ENCODE data around the gene ZMIZ2.
"Not testable (repeated sequence)": the region's sequence is repeated elsewhere in the genome, so short reads cannot be mapped to it uniquely, and the experiment has no call there.

Gene ZMIZ2

DNA sequence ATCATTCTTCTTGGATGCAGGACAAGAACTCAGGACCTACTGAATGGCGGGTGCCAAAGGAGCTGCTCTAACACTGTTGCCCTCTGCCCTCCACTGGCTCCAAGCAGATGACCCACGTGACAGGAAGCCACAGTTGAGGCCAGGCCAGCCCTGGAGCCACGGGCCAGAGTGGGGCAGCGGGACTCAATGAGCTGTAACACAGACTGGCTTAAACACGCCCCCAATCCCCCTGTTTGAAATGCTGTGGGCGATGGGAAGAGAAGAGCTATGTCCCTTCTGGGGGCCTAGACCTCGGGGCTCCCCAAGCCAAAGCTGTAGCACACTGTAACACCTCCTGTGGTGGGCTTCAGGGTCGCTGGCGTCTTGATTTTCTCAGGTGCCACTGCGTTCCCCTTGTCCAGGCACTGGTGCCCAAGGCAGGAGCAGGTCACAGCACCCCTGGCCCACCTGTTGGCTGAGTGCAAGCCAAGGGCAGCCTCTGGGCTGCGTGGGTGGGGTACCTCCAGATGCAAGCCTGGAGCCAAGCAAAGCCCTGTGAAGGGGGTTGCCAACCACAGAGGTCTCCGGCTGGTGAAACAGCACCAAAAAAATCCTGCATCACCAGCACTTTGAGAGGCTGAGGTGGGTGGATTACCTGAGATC is 18.6 kb upstream of the ZMIZ2 start:
- no peak for DNase-seq

DNA sequence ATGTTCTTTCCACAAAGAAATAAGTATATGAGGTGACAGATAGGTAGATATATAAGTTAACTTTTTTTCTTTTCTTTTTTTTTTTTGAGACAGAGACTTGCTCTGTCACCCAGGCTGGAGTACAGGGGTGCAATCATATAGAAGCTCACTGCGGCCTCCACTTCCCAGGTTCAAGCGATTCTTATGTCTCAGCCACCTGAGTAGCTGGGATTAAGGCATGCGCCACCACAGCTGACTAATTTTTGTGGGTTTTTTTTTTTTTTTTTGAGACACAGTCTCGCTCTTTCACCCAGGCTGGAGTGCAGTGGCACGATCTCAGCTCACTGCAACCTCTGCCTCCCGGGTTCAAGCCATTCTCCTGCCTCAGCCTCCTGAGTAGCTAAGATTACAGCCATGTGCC is 15.7 kb upstream of the ZMIZ2 start:
- DNase-seq = not testable (repeated sequence)

DNA sequence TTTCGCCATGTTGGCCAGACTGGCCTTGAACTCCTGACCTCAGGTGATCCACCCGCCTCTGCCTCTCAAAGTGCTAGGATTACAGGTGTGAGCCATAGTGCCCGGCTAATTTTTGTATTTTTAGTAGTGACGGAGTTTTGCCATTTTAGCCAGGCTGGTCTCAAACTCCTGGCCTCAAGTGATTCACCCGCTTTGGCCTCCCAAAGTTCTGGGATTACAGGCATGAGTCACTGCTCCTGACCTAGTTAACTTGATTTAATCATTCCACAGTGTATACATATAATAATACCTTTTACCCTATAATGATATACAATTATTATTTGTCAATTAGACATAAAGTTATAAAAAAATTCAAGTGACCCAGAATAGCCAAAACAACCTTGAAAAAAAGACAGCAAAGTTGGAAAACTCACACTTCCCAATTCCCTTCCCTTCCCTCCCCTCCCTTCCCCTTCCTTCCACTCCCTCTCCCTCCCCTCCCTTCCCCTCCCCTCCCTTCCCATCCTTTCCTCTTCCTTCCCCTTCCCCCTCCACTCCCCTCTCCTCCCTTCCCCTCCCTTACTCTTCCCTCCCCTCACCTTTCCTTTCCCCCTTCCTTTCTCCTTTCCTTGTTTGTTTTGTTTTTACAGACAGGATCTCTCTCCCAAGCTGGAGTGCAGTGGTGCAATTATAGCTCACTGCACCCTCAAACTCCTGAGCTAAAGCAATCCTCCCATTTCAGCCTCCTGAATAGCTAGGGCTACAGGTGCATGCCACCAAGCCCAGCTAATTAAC is 14.8 kb upstream of the ZMIZ2 start:
- DNase-seq = no peak

DNA sequence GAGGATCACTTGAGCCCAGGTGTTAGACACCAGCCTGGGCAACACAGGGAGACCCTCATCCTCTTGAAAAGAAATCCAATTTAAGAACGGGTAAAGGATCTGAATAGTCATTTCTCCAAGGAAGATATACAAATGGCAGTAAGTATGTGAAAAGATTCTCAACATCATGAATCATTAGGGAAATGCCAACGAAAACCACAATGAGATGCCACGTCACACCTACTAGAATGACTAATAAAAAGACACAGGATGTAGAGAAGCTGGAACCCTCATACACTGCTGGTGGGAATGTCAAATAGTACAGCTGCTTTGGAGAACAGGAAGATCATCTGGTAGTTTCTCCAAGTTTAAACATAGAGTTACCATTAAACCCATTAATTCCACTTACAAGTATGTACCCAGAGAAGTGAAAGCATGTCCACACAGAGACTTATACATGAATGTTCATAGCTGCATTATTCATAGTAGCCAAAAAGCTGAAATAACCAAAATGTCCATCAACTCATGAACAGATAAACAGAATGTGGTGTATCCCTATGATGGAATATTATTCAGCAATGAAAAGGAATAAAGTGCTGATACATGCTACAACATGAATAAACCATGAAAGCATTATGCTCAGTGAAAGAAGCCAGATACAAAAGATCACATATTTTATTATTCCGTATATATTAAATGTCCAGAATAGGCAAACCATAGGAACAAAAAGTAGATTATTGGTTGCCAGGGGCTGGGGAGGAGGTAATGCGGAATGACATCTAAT is 13.1 kb upstream of the ZMIZ2 start:
- DNase-seq = no peak

DNA sequence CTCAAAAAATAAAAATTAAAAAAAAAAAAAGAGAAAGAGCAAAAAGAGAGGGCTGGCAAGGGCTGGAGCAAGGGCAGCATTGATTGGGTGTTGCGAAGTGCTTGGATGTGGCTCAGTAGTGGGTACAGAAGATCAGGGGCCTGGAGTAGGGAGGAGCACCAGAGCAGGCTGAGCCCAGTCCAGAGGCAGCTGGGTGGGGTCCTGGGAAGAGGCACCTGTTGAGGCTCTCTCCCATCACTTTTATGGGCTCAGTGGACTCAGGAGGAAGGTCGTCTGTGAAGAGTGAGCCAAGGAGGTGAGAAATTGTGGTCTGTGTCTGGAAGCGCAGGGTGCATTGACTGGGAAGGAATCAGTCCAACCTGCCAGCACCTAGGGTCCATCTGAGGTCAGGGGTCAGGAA is 11.8 kb upstream of the ZMIZ2 start:
- DNase-seq = no peak

DNA sequence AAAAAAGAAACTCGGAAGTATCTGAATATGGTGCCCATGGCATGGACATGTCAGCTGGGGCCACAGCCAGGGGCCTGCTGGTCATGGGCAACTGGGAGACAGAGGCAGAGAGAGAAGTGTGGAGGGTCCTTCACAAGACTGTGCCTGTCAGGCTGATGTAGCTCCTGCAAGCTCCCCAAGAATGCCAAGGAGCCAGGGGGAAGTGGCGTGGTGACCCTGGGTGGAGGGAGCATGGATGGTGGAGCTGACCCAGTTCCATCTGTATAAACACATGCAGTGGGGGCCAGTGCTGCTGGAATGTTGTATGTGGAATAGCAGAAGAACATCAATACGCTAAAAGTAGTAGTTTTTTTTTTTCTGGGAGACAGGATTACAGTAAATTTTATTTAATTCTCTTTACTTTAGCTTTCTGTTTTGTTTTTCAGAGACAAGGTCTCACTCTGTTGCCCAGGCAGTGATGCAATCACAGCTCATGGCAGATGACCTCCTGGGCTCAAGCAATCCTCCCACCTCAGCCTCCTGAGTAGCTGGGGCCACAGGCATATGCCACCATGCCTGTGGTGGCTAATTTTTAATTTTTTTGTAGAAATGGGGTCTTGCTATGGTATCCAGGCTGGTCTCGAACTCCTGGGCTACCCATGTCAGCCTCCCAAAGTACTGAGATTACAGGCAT is 10.5 kb upstream of the ZMIZ2 start:
- DNase-seq = no peak

DNA sequence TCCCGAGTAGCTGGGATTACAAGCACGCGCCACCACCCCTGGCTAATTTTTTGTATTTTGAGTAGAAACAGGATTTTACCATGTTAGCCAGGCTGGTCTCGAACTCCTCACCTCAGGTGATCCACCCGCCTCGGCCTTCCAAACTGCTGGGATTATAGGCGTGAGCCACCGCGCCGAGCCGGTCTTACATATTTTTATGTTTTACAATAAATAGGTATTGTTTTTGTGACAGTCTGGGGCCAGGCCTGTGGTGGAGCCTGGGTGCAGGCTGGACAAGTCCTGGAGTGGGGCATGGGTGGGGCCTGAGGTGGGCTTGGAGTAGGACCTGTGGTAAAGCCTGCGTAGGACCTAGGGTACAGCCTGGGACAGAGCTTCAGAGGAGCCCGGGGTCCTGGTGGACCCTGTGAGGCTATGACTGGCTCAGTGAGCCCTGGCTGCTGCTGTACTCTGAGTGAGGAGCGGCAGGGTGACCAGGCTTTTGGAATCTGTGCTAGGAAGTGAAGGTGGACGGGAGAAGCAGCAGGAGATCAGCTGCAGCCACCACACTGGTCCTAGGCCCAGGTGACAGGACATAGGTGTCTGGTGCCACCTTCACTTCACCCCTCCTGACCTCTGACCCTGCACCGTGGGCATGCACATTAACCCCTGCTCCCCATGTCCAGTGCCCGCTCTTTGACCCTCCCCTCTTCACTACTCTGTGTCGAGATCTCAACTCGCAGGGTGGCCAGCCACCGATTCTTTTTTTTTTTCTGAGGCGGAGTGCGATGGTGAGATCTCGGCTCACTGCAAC is 9.6 kb upstream of the ZMIZ2 start:
- DNase-seq = no peak

DNA sequence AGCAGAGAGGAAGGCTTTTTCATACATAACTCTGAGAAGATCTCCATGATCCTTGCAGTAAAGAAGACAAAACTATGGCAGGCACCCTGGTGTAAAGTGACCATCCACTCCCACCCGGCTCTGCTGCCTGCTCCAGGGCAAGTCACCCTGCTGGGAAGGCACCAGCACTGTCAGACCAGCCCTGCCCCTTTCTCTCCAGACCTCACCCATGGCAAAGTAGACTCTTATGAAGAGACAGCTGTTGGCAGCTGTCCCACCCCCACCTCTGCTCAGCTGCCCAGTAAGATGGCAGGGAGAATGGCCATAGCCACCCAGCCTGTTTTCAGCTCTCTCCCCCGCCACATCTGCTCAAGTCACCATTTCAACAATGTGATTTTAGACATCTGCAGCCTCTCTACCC is 8.6 kb upstream of the ZMIZ2 start:
- no peak for DNase-seq

DNA sequence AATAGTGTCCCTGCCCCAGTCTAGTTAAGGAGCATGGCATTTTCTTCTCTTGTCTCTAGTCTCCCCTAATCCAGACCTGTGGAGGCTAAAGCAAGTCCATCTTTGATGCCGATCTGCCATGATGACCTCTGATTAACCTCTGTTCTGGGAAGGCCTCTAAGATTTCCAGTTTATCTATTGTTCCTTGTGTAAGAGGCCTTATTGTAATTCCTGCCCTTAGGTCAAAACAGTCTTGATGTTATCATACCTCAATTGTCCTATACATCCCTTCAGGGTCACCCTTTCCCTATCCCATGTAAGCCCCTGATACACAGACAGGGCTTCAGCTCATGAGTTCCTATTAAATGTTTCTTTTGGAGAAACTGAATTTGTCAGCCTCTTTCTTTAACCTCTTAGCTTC is 4.9 kb upstream of the ZMIZ2 start:
- DNase-seq = no peak

DNA sequence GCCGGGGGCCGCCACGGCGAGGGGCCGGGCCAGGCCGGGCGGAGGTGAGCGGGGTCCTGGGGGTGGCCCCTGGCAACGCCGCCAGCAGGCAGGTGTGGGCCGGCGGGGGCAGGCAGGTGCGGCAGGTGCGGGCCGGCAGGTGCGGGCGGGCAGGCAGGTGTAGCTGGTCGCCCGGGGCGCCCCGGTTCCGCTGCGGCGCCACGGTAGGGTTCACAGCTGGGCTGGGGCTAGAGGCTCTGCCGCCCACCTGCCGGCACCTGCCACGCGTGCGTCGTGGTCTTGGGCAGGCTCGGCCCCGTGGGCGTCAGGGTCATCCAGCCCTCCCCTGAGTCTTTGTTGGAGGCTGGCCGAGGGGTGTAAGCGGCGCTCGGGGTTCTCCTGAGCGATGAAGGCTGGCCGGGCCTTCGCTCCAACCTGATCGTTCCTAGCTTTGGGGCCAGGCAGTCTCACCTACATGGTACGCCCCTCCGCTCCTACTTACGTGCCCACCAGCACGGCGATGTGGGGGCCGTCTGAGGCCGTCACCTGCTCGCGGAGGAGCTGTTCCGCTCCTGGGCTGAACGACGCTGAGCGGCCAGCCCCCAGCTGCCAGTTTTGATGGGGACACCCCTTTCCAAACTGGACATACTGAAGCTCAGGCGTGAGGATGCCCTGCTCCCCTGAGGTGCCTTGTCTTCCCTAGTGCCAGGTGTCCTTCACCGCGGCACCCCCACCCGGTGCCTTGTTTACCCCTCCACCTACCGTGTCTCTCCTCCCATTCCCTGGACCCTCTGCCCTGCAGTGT is 493 bp downstream of the ZMIZ2 start:
- DNase-seq = peak; percentile 17

DNA sequence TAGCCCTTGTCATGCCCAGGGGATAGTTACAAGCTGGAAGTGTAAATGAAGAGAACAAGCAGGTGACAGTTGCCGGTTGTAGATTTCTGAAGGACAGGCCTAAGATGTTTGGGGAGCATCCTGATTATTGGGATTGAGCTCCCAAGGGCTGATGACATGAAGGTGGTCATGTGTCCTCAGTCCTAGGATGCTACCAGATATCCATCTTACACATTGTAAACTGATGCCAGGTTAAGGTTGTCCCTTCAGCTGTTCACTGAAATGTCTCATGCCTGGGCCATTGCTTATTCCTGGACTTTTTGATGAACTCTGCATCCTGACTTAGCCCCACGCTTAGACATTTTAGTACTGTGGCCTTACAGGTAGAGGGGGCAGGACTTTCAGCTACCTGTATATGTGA is 1.3 kb downstream of the ZMIZ2 start:
- DNase-seq = no peak

DNA sequence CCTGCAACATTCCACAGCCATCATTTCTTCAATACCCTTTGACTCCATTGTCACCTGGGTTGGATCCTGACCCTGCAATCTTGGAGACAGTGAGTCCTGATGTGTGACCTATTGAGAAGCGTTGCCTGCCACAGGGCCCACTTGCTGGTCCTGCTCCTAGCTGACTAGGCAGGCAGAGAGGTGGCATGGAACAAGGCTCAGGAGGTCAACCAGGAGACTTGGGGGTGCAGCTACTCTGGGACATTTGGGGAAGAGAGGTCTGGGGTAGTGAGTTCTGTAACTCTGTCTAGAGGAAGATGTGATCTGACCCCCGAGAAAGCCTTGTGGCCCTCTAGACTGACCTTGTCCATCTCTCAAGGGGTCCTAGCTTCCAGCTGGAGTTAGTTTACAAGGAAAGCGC is 1.8 kb downstream of the ZMIZ2 start:
- DNase-seq = no peak

DNA sequence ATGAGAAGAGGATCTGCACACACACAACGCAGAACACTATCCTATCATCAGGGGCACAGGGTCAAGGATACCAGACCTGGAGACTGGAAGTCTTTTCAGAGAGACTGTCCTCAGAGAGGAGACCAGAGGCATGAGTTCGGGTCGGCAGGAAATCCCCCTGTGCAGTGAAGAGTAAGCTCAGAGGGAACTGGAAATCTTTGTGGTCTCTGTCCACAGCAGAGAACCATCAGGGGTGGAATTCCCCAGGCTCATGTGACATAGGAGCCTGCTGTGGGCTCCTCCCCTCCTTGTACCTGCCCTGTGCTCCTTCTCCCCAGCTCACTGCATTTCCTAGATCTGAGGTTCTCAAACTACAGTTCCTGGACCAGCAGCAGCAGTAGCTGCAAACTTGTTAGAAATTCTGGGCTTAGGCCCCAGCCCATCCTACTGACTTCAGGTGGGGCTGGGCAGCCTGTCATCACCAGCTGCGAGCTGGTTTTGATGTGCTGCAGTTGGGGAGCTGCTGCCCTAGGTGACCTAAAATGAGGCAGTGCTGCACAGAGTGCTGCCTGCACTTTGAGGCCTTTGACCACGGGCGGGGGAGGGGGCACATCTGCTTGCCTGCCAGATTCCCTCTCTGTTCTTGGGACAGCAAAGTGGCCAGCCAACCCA is 2.4 kb downstream of the ZMIZ2 start:
- DNase-seq = peak; percentile 20

DNA sequence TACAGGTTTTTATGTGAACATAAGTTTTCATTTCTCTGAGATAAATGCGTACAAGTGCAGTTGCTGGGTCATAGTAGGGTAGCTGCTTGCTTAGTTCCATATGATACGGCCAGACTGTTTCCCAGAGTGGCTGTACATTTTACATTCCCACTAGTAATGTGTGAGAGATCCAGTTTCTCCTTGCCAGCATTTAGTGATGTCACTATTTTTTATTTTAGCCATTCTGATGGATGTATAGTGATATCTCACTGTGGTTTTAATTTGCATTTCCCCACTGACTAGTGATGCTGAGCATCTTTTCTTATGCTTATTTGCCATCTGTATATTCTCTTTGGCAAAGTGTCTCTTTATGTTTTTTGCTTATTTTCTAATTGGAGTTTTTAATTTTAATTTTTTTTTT is 4.2 kb downstream of the ZMIZ2 start:
- DNase-seq = no peak

DNA sequence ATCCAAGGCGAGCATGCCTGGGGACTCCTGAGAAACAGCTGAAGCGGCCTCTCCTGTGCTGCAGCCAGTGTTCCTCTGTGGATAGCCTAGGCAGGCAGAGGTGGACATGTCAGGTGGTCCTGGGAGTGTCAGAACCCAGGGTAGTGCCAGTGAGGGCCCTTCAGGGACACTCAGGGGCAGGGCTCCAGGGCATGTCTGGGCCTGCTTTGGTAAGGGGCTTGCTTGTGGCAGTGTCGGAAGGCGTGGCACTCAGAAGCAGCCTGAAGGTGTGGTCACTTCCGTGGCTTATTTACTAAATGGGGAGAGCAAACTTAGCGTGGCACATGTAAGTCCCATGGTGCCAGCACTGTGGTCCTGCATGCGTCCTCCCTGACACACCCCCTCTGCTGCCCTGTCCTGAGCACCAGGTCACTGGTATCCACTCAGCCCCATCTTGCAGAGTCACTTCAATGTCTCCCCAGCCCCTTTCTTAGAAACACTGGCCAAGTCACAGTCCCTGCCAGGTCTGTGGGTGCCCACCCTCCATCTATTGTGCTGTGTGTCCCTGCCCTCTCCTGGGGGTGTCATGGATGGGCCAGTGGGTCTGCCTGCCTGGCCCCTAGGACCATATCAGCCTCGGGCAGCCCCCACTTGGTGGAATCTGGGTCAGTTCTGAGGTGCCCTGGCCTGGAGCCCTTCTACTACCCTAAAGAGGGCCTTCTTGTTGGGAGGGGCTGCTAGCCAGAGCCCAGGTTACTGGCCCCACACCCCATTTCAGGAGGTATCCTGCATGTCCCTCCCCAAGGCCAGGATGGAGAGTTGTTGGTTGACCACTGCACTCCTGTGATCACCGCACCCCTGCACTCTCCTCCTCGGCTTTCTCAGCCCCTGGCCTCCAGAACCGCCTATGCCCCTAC is 6.4 kb downstream of the ZMIZ2 start:
- DNase-seq = no peak

DNA sequence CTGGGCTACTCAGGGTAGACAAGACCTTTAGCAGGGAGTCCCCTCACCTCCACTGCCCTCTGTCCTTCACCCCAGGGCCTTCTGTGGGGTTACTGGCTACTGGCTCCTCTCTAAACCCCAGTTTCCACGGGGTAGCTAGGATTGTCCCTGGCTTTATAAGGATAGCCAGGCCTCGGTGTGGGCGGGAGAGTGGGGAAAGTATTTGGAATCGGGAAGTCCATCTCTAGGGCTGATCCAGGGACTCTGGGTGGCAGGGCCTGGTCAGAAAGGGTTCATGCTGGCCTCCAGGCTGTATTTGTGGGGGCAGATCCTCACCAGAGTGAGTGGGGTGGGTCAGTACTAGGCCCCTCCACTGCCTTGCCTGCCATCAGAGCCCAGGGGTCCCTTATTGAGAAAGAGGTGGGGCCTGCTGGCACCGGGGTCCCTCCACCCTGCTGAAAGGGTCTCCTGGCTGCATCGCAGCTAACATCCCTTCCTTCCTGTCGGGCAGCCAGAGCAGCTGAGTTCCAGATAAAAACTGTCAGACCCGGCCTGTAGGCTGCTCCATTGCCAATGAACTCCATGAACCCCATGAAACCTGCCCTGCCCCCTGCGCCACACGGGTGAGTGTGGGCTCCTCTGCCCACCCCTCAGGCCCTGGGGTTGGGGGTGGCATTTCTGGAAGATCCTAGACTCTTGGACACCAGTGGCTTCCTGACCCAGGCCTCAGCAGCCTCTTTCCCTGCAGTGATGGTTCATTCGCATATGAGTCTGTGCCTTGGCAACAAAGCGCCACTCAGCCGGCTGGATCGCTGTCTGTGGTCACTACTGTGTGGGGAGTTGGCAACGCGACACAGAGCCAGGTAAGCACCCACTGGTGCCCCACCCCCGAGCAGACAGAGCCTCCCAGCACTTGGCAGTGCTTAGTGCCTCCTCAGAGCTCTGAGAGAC is 7.3 kb downstream of the ZMIZ2 start:
- no peak for DNase-seq

DNA sequence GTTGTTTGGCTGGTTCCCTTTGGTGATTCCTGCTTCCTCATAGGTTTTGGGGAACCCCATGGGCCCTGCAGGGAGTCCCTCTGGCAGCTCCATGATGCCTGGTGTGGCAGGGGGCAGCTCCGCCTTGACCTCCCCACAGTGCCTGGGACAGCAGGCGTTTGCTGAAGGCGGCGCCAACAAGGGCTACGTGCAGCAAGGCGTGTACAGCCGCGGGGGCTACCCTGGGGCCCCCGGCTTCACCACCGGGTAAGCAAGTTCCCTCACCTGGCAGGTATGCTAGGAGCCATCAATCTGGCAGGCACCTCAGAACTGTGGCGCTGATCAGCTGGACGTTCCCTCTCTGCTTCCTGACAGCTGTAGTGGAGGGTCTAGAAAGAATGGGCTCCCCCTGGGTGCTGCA is 8.3 kb downstream of the ZMIZ2 start:
- DNase-seq = no peak

DNA sequence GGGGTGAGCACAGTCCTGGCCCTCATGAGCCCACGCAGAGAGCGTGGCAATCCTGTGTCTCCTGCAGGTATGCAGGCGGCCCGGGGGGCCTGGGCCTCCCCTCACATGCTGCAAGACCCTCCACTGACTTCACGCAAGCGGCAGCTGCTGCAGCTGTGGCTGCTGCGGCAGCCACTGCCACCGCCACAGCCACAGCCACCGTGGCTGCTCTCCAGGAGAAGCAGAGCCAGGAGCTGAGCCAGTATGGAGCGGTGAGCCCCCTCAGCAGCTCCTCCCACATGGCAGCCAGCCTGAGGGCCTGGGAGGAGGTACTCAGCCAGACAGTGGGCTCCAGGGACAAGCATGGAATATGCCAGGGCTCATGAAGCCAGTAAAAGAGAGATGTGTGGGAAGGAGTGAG is 8.7 kb downstream of the ZMIZ2 start:
- no peak for DNase-seq

DNA sequence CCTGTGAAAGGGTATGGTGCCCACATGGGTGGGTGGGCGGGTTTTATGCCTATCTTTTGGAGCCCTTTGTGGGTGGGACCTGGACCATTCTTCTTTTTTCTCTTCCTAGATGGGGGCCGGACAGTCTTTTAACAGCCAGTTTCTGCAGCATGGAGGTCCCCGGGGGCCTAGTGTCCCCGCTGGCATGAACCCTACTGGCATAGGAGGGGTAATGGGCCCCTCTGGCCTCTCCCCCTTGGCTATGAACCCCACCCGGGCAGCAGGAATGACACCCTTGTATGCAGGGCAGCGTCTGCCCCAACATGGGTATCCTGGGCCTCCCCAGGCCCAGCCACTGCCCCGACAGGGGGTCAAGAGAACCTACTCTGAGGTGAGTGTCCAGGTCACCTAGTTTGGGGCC is 9.1 kb downstream of the ZMIZ2 start:
- DNase-seq = no peak
